Fibroblast of skin of right quadriceps (primary cell): ENCODE data around the gene NTRK3.
A peak's percentile ranks its signal among the peaks of the same experiment; 100 is the strongest.

ENCODE experiments used
- DNase-seq: peaks from one replicate; pipeline ENCODE4 v3.0.0-alpha.2; 2013

The NTRK3 gene

DNA sequence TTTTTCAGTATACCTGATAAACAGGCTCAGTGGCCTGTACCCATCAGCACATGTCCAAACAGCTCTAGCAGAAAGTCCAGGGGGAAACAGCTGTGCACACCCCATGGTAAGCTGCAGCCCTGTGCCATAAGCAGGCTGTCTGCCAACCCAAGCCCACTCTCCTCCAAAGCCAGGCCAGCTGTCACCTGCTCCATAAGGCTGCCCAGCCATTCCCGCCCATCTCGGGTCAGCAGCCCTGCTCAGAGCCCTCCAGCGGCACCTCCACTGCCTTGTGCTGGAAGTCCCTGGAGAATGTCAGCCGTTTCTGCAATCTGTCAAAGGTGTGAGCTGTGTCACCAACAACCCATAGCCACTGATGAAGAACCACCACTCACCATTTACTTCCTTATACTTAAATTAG, 82.0 kb downstream of the NTRK3 start:
- no peak for DNase-seq

DNA sequence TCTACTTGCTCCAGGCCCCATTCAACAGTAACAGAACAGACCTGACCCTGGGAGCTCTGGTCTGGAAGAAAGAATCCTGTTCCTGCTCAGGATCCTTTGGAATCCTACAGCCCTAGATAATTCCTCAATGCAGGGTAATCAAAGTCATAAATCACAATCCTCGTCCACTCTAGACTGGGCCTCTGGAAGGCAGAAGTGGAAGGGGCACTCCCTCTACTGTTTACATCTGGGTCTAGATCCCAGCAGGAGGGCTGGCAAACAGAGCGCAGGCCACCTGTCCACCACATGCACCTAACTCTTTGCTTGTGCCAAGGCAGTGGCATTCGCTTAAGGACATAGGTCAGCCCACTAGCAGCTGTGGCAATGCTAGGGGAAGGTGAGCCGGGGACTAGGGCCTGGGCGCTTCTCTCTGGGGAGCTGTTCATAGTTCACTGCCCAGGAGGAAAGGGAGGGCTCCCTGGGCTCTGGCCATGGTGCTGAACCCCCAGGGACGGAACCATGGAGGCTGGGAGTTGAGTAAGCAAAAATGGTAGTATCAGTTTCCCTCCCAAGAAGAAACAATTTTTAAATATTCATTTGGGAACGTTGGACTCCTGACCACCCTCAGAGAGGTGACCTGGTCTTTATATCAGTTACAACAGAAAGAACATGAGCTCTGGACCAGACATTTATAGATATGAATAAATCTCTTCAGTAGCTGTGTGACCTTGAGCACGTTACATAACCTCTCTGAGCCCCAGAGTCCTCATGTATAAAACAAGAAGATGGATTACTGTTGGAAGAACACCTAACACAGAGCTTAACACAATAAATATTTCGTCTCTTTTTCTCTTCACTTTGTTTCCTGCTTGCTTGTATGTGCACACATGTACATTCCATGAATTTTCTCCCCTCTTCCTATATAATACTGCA, 90.2 kb downstream of the NTRK3 start:
- DNase-seq: peak; percentile 35

DNA sequence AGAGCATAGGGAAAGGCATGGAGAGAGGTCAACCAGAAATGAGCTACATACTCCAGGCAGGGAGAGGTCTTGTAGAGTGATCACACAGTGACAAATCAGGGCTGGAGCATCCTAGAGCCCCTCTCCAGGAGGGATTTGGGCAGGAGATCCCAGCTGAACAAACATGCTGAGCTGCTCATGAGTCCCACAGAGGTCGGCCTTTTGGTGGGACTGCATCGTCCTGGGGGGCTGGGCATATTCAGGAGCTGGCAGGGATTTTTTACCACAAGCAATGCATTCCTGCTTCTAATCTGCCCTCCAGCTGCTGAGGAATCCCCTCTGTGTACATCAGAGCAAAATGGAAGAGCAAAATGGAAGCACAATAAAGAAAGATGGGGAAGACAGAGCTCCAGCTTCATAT, 94.9 kb downstream of the NTRK3 start:
- DNase-seq: no peak

DNA sequence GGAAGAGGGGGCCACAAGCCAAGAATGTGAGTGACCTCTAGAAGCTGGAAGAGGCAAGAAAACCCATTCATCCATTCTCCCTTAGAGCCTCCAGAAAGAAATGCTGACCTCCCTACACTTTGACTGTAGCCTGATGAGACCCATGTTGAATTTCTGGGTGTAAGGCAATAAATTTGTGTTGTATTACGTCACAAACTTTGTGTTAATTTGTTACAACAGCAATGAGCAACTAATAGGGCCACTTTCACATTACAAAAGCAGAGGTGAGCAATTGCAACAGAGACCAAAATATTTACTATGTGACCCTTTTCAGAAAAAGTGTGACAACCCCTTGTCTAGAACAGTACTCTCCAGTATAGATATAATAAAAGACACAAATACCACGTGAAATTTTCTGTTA, 101.2 kb downstream of the NTRK3 start:
- no peak for DNase-seq

DNA sequence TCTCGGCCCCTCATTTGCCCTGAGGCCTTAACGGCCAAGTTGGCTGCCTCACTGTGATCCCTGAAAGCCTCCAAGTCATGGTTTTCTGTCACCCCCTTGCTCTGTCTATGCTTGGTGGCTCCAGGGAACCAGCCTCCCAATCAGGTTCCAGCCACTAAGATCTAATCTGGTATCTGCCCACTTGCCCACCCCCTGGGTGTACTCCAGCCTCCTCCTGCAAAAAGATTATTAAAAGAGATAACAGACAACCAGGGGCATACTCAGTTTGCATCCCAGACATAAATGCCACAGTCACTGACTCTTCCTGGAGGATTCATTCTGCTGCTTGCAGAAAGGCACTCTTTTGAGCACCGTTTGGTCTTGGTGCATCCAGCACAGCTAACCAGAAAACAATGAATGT, 103.9 kb downstream of the NTRK3 start:
- no peak for DNase-seq

DNA sequence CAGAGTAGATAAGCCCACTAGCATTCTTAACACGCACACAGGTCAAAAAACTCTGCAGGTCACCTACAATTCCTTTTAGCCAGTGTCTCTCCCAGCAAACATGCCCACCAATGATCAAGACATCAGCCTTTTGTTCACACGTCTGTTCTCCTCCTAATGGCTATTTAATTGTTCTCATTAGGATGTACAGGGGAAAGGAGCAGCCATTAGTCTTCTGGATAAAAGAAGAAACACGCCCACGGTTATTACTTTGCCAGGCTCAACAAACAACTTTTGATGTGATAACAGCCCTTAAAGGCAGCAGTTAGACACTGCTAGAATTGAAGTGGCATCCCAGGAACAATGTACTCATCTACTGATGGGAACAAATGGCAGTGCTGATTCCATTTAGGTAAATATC, 108.8 kb downstream of the NTRK3 start:
- DNase-seq: no peak

DNA sequence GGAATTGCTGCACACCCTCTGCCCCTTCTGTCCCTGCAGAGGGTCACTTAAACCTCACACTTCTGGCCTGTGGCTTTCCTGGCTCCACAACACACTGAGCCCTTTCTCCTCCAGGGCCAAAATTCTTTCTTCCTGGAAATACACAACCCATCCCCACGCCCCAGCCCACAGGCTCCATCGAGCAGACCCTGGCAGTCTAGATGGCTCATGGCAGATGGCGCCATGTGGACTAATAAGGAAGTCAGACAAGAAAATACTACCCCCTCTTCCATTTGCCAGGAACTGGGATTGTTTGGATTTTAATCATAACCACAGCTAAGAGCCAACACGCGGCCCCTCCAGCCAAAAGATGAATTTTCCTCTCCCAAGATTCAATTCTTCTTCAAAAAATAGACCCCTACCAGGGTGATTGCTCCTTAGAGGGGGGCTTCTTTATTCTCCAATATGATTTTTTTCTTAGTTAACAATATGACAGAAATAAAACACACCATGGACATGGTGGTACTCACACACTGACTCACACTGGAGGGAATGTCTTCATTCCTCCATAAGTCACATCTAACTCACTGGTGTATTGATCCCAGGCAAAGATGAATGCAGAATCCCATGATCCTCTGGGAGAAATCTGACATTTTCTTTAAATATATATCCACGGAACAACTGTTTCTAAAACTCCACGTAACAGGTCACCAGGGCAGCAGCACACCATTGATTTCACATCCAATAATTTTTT, 111.5 kb downstream of the NTRK3 start:
- peak; percentile 23 for DNase-seq

DNA sequence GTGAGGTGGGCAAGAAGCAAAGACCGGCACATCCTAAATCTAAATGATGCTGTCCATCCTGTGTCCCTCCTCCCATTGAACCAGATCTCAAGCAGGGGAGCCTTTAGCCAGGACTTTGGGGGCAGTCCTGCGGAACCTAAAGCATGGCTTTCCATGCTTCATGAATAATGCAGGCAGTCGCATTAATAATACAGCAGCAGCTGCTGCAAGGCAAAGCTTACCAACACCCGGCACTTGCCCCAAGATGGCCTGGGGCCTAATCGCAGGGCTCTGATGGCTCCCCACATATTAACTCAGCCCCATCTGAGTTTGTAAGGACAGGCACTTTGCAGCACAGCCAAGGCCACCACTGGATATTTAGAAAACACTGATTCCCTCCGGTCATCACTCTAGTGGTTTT, 114.4 kb downstream of the NTRK3 start:
- DNase-seq: no peak

DNA sequence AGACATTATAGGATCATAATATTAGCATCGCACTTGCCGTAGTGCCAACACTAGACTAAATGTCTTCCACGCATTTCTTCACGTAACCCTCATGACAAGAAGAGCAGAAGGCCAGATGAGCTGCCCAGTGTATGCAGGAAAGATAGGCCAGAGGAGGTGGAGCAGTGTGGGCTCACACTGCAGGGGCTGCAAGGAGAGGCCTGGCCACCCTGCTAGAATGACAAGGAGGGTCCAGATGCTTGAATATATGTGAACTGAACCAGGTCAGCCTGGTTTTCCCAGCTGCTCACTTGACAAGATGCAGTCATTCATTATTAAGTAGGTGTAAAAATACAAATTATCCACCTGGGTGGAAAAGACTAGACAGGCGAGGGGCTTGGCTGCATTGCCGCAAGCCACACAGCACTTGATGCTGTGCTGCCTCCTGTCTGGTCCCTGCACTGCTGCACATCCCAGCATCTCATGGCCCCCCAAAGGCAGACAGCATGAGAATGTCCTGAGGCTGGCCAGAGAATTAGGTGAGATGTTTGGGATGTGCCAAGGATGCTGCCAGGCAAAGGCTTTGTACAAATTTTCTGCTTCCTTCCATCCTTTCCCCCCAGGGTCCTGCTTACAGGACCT, 115.2 kb downstream of the NTRK3 start:
- DNase-seq: no peak

DNA sequence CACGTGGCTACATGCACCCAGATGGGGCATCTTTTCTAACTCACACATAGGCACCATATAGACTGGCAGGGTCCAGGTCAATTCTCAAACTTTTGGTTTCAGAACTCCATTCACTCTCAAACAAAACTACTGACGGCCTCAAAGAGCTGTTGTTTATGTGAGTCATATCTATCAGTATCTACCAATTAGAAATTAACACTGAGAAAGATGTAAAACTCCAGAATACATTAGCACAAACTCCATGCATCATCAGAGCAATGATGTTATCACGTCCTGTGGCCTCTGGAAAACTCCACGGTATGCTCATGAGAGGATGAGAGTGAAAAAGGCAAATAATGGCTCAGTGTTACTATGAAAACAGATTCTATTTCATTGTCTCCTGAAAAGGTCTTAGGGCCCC, 116.1 kb downstream of the NTRK3 start:
- DNase-seq: peak; percentile 17

DNA sequence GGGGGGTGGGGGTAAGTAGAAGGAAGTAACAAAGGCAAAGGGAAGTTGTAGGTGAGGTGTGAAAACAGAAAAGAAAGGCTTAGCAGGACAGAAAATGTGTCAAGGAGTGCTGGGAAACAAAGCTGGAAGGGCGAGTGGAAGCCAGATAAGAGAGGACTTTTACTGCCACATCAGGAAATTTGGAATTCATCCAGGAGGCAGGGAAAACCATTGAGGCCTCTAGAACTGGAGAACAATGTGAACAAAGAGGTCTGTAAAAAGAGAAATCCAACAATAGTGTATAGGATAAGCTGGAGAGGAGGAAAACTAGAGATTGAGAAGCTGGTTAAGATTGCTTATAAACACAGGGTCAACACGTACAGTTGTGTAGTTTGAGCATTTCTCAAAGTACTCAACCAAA, 116.6 kb downstream of the NTRK3 start:
- DNase-seq: no peak

DNA sequence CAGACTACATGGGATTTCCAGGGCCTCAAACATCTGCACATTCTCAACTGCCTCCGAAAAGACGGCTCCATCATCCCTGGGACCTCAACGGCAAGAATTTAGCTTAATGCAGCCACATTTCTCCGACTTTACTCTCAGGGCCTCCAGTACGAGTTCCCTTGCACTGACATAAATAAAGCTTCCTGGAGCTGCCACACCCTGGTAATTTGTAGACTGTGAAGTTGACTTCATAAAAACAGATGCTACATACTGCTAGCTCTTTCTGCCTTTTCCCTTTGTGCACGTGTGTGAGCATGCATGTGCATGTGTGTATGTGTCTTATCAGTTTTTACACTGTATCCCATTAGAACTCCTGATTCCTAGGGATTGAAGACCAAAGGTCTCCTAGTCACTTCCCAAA, 122.7 kb downstream of the NTRK3 start:
- DNase-seq: no peak

DNA sequence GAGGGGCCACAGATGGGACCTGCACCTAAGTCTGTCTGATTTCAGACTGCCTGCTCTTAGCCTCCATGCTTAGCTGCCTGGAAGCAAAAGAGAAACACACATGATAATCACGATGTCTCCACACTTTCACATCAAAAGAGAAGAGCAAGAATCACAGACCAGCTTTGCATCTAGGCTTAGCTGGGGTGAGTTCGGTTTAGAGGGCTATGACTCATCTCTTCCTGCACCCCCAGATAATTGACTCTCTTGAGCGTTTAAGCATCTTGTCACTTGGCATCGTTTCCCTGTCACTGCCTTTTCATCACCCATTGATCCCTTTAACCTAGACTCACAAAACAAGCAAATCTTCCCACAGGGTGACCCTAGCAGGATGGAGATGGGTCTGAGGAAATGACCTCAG, 124.0 kb downstream of the NTRK3 start:
- no peak for DNase-seq

DNA sequence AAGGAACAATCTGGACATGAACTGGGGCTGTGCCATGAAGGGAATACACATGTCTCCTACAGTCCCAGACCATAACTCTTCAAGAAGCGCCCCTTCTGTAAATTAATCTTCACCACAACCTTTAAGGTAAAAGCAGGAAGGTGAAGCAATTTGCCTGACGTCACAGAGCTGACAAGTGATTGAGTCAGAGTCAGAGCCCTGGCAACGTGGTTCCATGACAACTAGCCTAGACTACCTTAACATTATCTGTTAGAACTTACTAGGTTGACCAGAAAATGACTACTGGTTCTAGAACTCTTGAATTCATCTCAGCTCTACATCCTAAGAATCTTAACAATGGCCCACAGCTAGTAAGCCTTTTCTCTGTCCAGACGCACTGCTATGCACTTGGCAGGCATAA, 124.6 kb downstream of the NTRK3 start:
- no peak for DNase-seq

DNA sequence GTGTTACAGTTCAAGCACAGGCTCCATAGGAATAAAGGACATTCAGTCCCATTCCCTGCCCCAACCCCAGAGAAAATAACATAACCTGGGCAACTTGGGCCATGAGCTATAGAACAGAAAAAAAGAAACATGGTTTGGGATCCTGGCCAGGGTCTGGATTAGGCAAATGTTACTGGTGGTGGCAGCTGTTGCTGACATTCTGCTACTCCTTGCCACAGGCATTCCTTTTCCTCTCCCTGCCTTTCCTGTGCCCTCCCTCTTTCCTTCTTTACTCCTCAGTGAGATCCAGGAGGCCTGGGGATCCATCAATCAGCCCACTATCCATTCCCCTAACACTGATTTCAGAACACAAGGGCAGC, 129.1 kb downstream of the NTRK3 start:
- peak; percentile 31 for DNase-seq

DNA sequence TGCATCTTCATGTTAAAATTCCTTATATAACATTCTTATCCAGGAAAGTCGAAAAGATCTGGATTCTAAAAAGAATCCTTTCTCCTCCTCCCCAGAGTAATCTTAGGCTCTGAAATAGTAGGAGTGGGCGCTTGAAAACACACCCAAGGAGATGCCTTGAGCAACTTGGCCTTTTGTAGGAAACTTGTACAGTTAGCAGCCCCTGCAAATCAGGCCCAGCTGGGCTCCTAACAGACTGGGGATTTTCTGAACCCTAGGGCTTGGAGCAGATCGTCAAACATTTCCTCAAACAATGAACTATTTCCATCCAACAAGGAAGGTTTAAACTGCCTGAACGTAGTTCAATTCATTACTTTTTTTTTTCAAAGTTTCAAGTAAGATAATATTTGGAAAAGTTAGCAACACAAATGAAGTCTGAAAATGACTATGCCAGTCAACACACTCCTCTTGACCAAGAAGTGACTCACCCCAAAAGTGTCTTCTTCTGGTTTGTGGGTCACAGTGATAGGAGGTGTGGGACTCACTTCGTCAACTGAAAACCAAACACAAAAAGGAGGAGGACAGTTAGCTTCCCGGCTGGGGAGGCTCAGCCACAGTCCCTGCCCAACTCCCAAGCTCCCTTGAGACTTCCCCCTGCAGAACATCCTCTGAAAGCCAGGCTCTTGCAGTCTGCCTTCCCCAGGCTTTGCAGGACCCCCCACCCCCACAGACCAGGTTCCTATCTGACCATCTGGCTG, 129.7 kb downstream of the NTRK3 start:
- peak; percentile 54 for DNase-seq

DNA sequence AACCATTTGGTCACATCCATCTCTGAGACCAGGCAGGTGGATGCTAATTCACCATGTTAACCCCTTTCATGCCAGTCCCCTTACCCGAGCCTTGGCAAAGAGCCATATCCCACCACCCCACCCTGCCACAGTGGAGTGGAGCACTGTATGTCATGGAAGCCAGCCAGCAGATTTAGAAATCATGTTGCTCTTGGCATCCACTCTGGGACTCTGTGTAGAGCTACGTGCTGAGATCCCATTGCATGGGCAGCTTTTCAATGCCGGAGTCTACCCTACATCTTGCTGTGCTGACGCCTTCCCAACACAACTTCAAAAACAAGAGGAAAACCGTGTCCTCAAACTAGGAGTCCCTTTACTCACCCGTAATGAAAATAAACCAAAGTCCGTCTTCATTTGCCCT, 131.0 kb downstream of the NTRK3 start:
- no peak for DNase-seq

DNA sequence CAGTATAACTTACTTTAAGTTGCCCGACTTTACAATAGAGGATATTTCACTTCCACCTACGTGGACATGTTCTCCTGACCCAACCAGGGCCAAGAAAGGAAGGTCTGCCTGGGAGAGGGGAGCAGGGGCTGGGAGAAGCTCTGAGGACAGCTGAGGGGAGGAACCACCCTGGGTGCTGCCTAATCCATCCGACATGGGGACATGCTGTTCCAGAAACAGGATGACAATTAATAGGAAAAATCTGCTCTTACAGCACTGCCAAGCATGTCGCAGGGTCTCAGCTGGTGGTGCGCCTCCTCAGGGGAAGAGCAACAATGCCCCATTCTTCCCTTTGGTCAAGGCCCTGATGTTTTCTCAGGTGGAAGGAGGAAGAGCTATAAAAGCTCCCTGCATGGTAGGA, 132.3 kb downstream of the NTRK3 start:
- no peak for DNase-seq

DNA sequence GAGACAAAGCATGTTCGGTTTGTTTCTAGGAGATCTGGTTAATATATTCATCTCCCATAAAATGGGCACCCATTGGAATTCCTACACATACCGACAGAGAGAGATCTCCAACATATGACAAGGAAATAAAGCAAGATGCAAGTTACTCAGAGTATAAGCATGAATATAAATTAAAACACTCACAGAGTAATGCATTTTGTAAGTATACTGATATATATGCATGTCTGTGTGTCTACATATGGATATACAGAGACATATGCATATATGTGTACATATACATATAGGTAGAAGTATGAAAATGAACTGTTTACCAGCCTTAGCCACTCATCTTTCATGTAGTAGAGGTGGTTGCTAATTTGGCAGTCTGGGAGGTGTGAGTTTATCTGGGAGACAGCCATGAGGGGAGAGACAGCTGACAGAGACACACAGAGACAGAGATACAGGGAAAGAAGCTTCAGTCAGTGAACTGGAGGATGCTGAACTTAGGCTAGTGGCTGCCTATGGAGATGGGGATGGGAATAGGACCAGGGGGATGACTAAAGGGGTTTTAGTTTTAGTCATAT, 134.5 kb downstream of the NTRK3 start:
- DNase-seq: no peak

DNA sequence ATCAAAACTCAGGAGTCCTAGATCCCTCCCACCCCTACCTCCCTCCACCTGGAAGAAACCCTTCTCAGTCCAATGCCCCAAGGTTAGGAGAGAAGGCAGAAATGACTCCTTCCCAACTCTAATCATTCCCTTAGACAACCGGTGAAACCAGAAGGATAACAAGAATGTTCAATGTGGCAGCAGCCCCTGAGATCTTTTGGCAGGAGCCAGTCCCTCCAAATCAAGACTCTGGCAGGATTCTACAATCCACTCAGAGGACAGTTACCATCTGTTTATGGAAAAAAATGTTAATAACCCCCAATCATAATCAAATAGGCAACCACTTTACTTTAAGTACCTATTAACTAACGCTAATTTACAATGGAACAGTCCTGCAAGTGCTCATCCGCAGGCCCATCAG, 136.5 kb downstream of the NTRK3 start:
- no peak for DNase-seq

DNA sequence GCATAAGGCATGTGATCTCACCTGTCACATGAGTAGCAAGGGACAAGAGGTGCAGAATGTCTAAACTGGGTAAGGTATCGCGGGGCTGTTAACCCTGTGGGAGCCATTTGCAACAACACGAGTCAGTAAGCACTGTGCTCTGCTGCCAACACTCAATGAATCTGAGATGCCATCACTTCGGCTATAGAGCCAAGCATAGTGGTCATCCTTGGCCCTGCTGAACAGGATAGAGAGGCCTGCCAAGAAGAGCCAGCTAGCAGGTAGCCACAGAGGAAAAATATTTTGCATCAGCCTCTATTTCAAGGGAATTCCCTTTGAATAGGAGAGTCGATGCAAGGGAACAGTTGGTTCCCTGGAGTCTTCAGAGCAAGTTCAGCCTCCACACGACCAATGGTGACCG, 137.8 kb downstream of the NTRK3 start:
- no peak for DNase-seq

DNA sequence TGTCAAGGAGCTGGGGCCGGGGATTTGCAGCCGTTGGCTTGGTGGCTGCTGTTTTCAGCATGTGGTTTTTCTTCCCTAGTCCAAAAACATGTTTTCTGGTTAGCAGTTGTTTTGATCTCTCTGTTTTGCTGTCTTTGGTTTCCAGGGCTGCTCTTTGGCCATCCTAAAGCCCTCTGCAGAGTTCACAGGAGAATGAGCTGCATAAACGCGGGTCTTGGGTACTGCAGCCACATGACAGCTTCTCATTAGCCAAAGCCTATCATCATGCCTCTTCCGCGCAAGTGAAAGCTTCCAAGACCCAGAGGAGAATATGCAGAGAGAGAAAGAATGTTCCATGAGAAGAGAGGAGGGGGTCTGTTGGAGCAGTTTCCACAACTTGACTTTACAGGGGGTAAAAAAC, 138.5 kb downstream of the NTRK3 start:
- DNase-seq: no peak
